ENCODE results near the gene FHIT. TPM values are rescaled to one million over a fixed set of nuclear protein-coding genes. Genes with fewer than 3 reads are reported as not detected.

FHIT gene
- total and polyA plus RNA-seq, 2 of the 4 experiments (the other 2 are of a cell fraction): 0.07 TPM; not detected in 1

GRCh38 chr3:60073942-60074341 lies 1177.3 kb downstream of the FHIT start:
- Histone ChIP-seq H3K4ac (ENCODE audit: low read depth, low read length) (no peak overlapping the region), H4K91ac (ENCODE audit: insufficient read depth, low read depth, low read length) (no peak overlapping the region), H3K56ac (ENCODE audit: extremely low read depth, insufficient read depth, low read length) (no peak overlapping the region), H2AK9ac (replicated peaks; ENCODE audit: low read depth, low read length, poor library complexity) (no peak overlapping the region), H3K4me2 (ENCODE audit: low read depth, low read length) (no peak overlapping the region), H3K9me3 (ENCODE audit: control insufficient read depth, insufficient read depth, low read length) (no peaks in the 10 kb centered on the region), H3K9me1 (ENCODE audit: insufficient read depth, low read length) (no peaks in the 10 kb centered on the region), H2BK120ac (ENCODE audit: low read depth, low read length) (no peak overlapping the region), H3K27ac (ENCODE audit: insufficient read depth, low read length) (no peak overlapping the region), H3K79me1 (ENCODE audit: low read depth in 1 of 2, low read length in 2 of 2) (no peaks in the 10 kb centered on the region), H3K36me3 (ENCODE audit: control insufficient read depth, insufficient read depth, low read length) (no peaks in the 10 kb centered on the region), H3K27me3 (ENCODE audit: control insufficient read depth, insufficient read depth, low read length) (no peaks in the 10 kb centered on the region), H2BK20ac (ENCODE audit: low read depth, low read length) (no peak overlapping the region), H4K5ac (ENCODE audit: low read depth, low read length) (no peak overlapping the region), H3K9ac (ENCODE audit: low read depth, low read length) (no peak overlapping the region), H3K23ac (ENCODE audit: low read depth, low read length) (no peak overlapping the region), H3K4me3 (ENCODE audit: insufficient read depth, low read depth, low read length) (no peak overlapping the region), H2AK5ac (ENCODE audit: low read depth, low read length) (no peak overlapping the region), H2AFZ (replicated peaks; ENCODE audit: low read length, poor library complexity) (no peak overlapping the region), H2BK15ac (ENCODE audit: low read depth, low read length) (no peak overlapping the region), H4K8ac (ENCODE audit: low read depth in 2 of 2, low read length in 2 of 2) (no peak overlapping the region), H3K18ac (ENCODE audit: low read depth, low read length) (no peak overlapping the region), H4K20me1 (ENCODE audit: insufficient read depth, low read length) (no peaks in the 10 kb centered on the region), H3K4me1 (ENCODE audit: control insufficient read depth, insufficient read depth, low read length) (no peaks in the 10 kb centered on the region), H3K14ac (replicated peaks; ENCODE audit: low read depth, low read length) (no peak overlapping the region), H2BK5ac (ENCODE audit: low read depth, low read length, poor library complexity, severe bottlenecking) (no peak overlapping the region)
- BruUV-seq (replicated peaks): no TSS peak
- no peak for TF ChIP-seq RAD21 (IDR thresholded peaks at IDR 0.05; ENCODE audit: low read length)
- no peak for TF ChIP-seq RFX5 (IDR thresholded peaks at IDR 0.05; ENCODE audit: low read depth, low read length)
- TF ChIP-seq SMC3 (IDR thresholded peaks at IDR 0.05; ENCODE audit: low read depth, low read length): no peak
- TF ChIP-seq MXI1 (IDR thresholded peaks at IDR 0.05; ENCODE audit: borderline replicate concordance, low read depth, low read length): no peak
- no peak for TF ChIP-seq CHD1 (IDR thresholded peaks at IDR 0.05; ENCODE audit: low read depth, low read length)
- TF ChIP-seq ELK1 (IDR thresholded peaks at IDR 0.05; ENCODE audit: borderline replicate concordance, low read depth, low read length): no peak
- no peak for TF ChIP-seq CTCF (conservative IDR thresholded peaks at IDR 0.05; ENCODE audit: low read depth, low read length)
- TF ChIP-seq RCOR1 (IDR thresholded peaks at IDR 0.05; ENCODE audit: insufficient replicate concordance, low read length): no peak
- no peak for TF ChIP-seq BHLHE40 (IDR thresholded peaks at IDR 0.05; ENCODE audit: low read depth, low read length)
- no peak for TF ChIP-seq CEBPB (IDR thresholded peaks at IDR 0.05; ENCODE audit: low read depth, low read length)
- ATAC-seq (ENCODE audit: low read depth): no peak
- no peak for DNase-seq
- ChIA-PET POLR2A (ENCODE audit: unreplicated experiment) (no interaction called here), CTCF (no interaction called here)
- intact Hi-C loops (cut with micrococcal nuclease) (no loop called here), in situ Hi-C loops (cut with MboI; ENCODE audit: low sequenced_read_pairs) (no loop called here), dilution Hi-C loops (cut with HindIII; ENCODE audit: low sequenced_read_pairs, unreplicated experiment) (no loop called here)
